SK-N-SH treated with all-trans-retinoic acid at 6 μM for 48 hours (cell line): ENCODE results near the gene HMSD.

Experiments
- TF ChIP-seq, protein P1 (sequence below): fragments of 250-450 bp; sonication (Bioruptor Pico); IDR thresholded peaks from 2 replicates; pipeline ENCODE4 v1.5.1; 2020; ENCODE audit warnings: low read depth, mild to moderate bottlenecking, moderate library complexity
- TF ChIP-seq, protein P2 (sequence below): fragments of 250-450 bp; sonication (Bioruptor Pico); IDR thresholded peaks from 2 replicates; pipeline ENCODE4 v1.8.0; 2020; ENCODE audit warnings: mild to moderate bottlenecking, moderate library complexity, borderline replicate concordance

DNA sequence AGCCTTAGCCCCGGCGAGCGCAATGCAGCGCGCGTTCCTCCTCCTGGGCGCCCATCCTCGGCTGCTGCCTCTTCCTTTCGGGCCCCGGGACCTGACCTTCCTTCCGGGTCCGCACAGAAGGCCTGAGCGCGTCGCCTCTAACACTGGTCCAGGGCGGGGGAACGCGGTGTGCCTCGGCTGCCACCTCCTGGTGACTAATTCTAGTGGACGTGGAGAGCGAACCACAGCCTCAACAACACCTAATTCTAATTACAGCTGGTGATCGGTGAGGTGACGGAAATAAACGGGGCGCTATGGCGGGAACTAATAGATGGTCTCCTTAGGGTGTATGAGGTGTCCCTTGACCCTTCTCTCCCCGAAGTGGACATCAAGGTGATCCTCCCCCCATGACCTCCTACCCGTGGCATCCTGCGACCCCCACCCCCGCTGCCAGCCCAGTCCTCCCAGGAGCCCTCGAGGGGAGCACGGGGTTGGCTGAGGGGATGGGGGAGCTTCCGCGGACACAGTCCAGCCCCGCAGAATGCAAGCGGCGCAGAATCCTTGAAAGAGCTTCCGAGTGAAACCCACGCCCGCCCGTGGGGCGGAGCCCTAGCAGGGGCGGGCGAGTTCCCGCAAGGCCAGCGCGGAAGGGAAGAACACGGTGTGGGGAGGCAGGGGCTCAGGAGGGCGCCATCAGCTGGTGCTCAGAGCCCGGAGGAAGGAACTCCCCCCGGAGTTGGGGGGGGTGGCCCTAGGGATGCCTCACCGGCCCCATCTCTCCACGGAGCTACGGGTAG, 12.8 kb upstream of the HMSD start:
- TF ChIP-seq, protein P1, sequence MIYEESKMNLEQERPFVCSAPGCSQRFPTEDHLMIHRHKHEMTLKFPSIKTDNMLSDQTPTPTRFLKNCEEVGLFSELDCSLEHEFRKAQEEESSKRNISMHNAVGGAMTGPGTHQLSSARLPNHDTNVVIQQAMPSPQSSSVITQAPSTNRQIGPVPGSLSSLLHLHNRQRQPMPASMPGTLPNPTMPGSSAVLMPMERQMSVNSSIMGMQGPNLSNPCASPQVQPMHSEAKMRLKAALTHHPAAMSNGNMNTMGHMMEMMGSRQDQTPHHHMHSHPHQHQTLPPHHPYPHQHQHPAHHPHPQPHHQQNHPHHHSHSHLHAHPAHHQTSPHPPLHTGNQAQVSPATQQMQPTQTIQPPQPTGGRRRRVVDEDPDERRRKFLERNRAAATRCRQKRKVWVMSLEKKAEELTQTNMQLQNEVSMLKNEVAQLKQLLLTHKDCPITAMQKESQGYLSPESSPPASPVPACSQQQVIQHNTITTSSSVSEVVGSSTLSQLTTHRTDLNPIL (CRISPR knock-in tag): no peak
- TF ChIP-seq, protein P2, sequence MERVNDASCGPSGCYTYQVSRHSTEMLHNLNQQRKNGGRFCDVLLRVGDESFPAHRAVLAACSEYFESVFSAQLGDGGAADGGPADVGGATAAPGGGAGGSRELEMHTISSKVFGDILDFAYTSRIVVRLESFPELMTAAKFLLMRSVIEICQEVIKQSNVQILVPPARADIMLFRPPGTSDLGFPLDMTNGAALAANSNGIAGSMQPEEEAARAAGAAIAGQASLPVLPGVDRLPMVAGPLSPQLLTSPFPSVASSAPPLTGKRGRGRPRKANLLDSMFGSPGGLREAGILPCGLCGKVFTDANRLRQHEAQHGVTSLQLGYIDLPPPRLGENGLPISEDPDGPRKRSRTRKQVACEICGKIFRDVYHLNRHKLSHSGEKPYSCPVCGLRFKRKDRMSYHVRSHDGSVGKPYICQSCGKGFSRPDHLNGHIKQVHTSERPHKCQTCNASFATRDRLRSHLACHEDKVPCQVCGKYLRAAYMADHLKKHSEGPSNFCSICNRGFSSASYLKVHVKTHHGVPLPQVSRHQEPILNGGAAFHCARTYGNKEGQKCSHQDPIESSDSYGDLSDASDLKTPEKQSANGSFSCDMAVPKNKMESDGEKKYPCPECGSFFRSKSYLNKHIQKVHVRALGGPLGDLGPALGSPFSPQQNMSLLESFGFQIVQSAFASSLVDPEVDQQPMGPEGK: no peak
